GM12878 (cell line): ENCODE measurements around the gene RBM4B. TPM values are rescaled to one million over a fixed set of nuclear protein-coding genes. Genes with fewer than 3 reads are reported as not detected.

Experiments
- ATF7 ChIP-seq: fragments of 450-650 bp; IDR thresholded peaks from 2 replicates; pipeline ENCODE4 v1.6.1; 2016; ENCODE audit warnings: low read depth, mild to moderate bottlenecking
- CBFB ChIP-seq: IDR thresholded peaks from 2 replicates; pipeline ENCODE4 v1.6.1; 2016; ENCODE audit warnings: antibody characterized with exemption, low read depth
- CEBPB ChIP-seq, 2 experiments: fragments of 150-350 bp in 1 of 2; IDR thresholded peaks; 2 replicates each; pipeline ENCODE4 v1.6.1; 2012 to 2014; ENCODE audit warnings: low read depth in 2 of 2, low read length in 2 of 2, borderline replicate concordance in 1 of 2, inconsistent platforms in 1 of 2
- EGR1 ChIP-seq, 2 experiments: IDR thresholded peaks; 1 replicate in 1 of 2; 2 replicates in 1 of 2; pipeline ENCODE4 v1.6.1; 2011 to 2012; ENCODE audit warnings: low read depth in 2 of 2, low read length in 2 of 2, borderline replicate concordance in 1 of 2, mild to moderate bottlenecking in 1 of 2, moderate library complexity in 1 of 2
- EP300 ChIP-seq, 2 experiments: fragments of 150-350 bp in 1 of 2; IDR thresholded peaks; 2 replicates each; pipeline ENCODE4 v1.6.1; 2011 to 2012; ENCODE audit warnings: low read depth in 2 of 2, low read length in 2 of 2, borderline replicate concordance in 1 of 2, improper control_type of control experiment in 1 of 2, inconsistent platforms in 1 of 2; ENCODE audit not compliant: control insufficient read depth in 1 of 2
- FOXK2 ChIP-seq: fragments of 450-650 bp; IDR thresholded peaks from 2 replicates; pipeline ENCODE4 v1.6.1; 2017; ENCODE audit warnings: mild to moderate bottlenecking, moderate library complexity
- GATAD2B ChIP-seq: fragments of 450-650 bp; conservative IDR thresholded peaks from 2 replicates; pipeline ENCODE4 v1.6.1; 2017; ENCODE audit warnings: low read depth, mild to moderate bottlenecking, moderate library complexity
- HDAC2 ChIP-seq: fragments of 200-600 bp; sonication (generic); IDR thresholded peaks from 2 replicates; pipeline ENCODE4 v1.6.1; 2017
- HDAC6 ChIP-seq: fragments of 200-600 bp; sonication (generic); IDR thresholded peaks from one replicate; pipeline ENCODE4 v1.8.0; 2017; ENCODE audit warnings: antibody characterized with exemption; ENCODE audit not compliant: unreplicated experiment
- HSF1 ChIP-seq: fragments of 150-350 bp; IDR thresholded peaks from 2 replicates; pipeline ENCODE4 v1.6.1; 2014; ENCODE audit warnings: mild to moderate bottlenecking, low read depth, low read length
- IRF4 ChIP-seq: IDR thresholded peaks from 2 replicates; pipeline ENCODE4 v1.6.1; 2011; ENCODE audit warnings: low read depth, low read length
- JUND ChIP-seq: IDR thresholded peaks from 2 replicates; pipeline ENCODE4 v1.6.1; 2012; ENCODE audit warnings: low read depth, mild to moderate bottlenecking, low read length, improper control_type of control experiment, moderate library complexity
- KLF5 ChIP-seq: fragments of 450-650 bp; IDR thresholded peaks from 2 replicates; pipeline ENCODE4 v1.6.1; 2014; ENCODE audit warnings: mild to moderate bottlenecking; ENCODE audit not compliant: partially characterized antibody
- MEF2A ChIP-seq: IDR thresholded peaks from 2 replicates; pipeline ENCODE4 v1.6.1; 2011; ENCODE audit warnings: low read depth, mild to moderate bottlenecking, low read length, moderate library complexity; ENCODE audit not compliant: insufficient read depth
- MTA2 ChIP-seq: fragments of 450-650 bp; IDR thresholded peaks from 2 replicates; pipeline ENCODE4 v1.6.1; 2016; ENCODE audit warnings: low read depth, mild to moderate bottlenecking, moderate library complexity
- RUNX3 ChIP-seq: IDR thresholded peaks from 2 replicates; pipeline ENCODE4 v1.6.1; 2012; ENCODE audit warnings: low read length, inconsistent platforms
- SMC3 ChIP-seq: IDR thresholded peaks from 2 replicates; pipeline ENCODE4 v1.6.1; 2011; ENCODE audit warnings: low read length, improper control_type of control experiment, borderline replicate concordance
- ZBED1 ChIP-seq: IDR thresholded peaks from 2 replicates; pipeline ENCODE4 v1.6.1; 2016; ENCODE audit warnings: borderline replicate concordance
- polyA plus RNA-seq, 11 experiments: library from polyadenylated mRNA; depleted of rRNA in 4 of 11; unstranded in 6 of 11; stranded (reverse) in 5 of 11; fragments of >200 nt; fragmentation: Nextera tagmentation in 4 of 11; fragmentation: Illumina TruSeq in 1 of 11; extraction: Ambion mirVana in 4 of 11; extraction: Trizol in 1 of 11; gene quantifications; 1 replicate in 1 of 11; 2 replicates in 10 of 11; pipeline versions ENCODE4 v1.2.1 to v1.2.3, GENCODE V29; 2011 to 2016; ENCODE audit warnings: inconsistent platforms in 2 of 11, missing spikeins in 2 of 11, low read depth in 1 of 11
- total RNA-seq, 4 experiments: library from RNA; depleted of rRNA in 3 of 4; stranded (reverse); fragments of >200 nt in 3 of 4; fragmentation: Illumina TruSeq in 1 of 4; extraction: Trizol in 1 of 4; gene quantifications; 2 replicates each; pipeline versions ENCODE4 v1.2.1 to v1.2.3, GENCODE V29; 2013 to 2021
- TF ChIP-seq, protein P1 (sequence below): IDR thresholded peaks from 2 replicates; pipeline ENCODE4 v1.6.1; 2012; ENCODE audit warnings: low read depth, low read length, improper control_type of control experiment
- TF ChIP-seq, protein P2 (sequence below): IDR thresholded peaks from 2 replicates; pipeline ENCODE4 v1.6.1; 2012; ENCODE audit warnings: low read length, inconsistent platforms
- TF ChIP-seq, protein P3 (sequence below): fragments of 450-650 bp; IDR thresholded peaks from 2 replicates; pipeline ENCODE4 v1.6.1; 2016; ENCODE audit warnings: mild to moderate bottlenecking
- TF ChIP-seq, protein P4 (sequence below): IDR thresholded peaks from 2 replicates; pipeline ENCODE4 v1.6.1; 2011; ENCODE audit warnings: borderline replicate concordance, low read depth, mild to moderate bottlenecking, moderate library complexity, low read length; ENCODE audit not compliant: insufficient read depth, poor library complexity, severe bottlenecking

Gene RBM4B
- total and polyA plus RNA-seq, 10 of the 15 experiments (the other 5 are each of a cell fraction or from before 2014, with no cell fraction given) = 16.1 to 37.0 (median 21.6) TPM

- no peak for TF ChIP-seq IRF4
- TF ChIP-seq, protein P1, sequence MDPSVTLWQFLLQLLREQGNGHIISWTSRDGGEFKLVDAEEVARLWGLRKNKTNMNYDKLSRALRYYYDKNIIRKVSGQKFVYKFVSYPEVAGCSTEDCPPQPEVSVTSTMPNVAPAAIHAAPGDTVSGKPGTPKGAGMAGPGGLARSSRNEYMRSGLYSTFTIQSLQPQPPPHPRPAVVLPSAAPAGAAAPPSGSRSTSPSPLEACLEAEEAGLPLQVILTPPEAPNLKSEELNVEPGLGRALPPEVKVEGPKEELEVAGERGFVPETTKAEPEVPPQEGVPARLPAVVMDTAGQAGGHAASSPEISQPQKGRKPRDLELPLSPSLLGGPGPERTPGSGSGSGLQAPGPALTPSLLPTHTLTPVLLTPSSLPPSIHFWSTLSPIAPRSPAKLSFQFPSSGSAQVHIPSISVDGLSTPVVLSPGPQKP = no peak
- TF ChIP-seq KLF5 = no peak
- TF ChIP-seq MTA2 = no peak
- TF ChIP-seq, protein P2, sequence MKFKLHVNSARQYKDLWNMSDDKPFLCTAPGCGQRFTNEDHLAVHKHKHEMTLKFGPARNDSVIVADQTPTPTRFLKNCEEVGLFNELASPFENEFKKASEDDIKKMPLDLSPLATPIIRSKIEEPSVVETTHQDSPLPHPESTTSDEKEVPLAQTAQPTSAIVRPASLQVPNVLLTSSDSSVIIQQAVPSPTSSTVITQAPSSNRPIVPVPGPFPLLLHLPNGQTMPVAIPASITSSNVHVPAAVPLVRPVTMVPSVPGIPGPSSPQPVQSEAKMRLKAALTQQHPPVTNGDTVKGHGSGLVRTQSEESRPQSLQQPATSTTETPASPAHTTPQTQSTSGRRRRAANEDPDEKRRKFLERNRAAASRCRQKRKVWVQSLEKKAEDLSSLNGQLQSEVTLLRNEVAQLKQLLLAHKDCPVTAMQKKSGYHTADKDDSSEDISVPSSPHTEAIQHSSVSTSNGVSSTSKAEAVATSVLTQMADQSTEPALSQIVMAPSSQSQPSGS = no peak
- no peak for TF ChIP-seq HDAC2
- TF ChIP-seq MEF2A = no peak
- TF ChIP-seq, protein P3, sequence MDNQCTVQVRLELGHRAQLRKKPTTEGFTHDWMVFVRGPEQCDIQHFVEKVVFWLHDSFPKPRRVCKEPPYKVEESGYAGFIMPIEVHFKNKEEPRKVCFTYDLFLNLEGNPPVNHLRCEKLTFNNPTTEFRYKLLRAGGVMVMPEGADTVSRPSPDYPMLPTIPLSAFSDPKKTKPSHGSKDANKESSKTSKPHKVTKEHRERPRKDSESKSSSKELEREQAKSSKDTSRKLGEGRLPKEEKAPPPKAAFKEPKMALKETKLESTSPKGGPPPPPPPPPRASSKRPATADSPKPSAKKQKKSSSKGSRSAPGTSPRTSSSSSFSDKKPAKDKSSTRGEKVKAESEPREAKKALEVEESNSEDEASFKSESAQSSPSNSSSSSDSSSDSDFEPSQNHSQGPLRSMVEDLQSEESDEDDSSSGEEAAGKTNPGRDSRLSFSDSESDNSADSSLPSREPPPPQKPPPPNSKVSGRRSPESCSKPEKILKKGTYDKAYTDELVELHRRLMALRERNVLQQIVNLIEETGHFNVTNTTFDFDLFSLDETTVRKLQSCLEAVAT = peak; percentile 35
- no peak for TF ChIP-seq HSF1
- no peak for TF ChIP-seq CEBPB (IDR thresholded peaks at IDR 0.05; ENCODE audit: borderline replicate concordance in 1 of 2, low read depth in 2 of 2, low read length in 2 of 2)
- no peak for TF ChIP-seq RUNX3
- TF ChIP-seq, protein P4, sequence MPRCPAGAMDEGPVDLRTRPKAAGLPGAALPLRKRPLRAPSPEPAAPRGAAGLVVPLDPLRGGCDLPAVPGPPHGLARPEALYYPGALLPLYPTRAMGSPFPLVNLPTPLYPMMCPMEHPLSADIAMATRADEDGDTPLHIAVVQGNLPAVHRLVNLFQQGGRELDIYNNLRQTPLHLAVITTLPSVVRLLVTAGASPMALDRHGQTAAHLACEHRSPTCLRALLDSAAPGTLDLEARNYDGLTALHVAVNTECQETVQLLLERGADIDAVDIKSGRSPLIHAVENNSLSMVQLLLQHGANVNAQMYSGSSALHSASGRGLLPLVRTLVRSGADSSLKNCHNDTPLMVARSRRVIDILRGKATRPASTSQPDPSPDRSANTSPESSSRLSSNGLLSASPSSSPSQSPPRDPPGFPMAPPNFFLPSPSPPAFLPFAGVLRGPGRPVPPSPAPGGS = no peak
- no peak for TF ChIP-seq SMC3
- TF ChIP-seq JUND = no peak
- no peak for TF ChIP-seq EGR1 (IDR thresholded peaks at IDR 0.05; ENCODE audit: borderline replicate concordance in 1 of 2, low read depth in 2 of 2, low read length in 2 of 2)
- TF ChIP-seq CBFB = no peak
- TF ChIP-seq ZBED1 = no peak
- no peak for TF ChIP-seq FOXK2
- TF ChIP-seq EP300 (IDR thresholded peaks at IDR 0.05; ENCODE audit: borderline replicate concordance in 1 of 2, control insufficient read depth in 1 of 2, low read depth in 2 of 2, low read length in 2 of 2) = no peak
- TF ChIP-seq GATAD2B = no peak
- TF ChIP-seq ATF7 = no peak
- no peak for TF ChIP-seq HDAC6
These were observed 60.4 kb downstream of the RBM4B start (continued) for GRCh38 chr11:66617155-66617834.
